Psoas muscle (tissue), 8 donors: ENCODE measurements around the gene SH3GL3. TPM values are rescaled to one million over a fixed set of nuclear protein-coding genes. Genes with fewer than 3 reads are reported as not detected.
A peak's percentile ranks its signal among the peaks of the same experiment; 100 is the strongest.

ENCODE experiments used
- ATAC-seq, 4 donors: fragments of 200-7000 bp; cut with Tn5 transposase; one replicate each; pipeline ENCODE4 v1.9.1; 2020; ENCODE audit warnings: moderate library complexity in 3 of 4, mild to moderate bottlenecking in 2 of 4
- DNase-seq, 2 donors: peaks; one replicate each; pipeline ENCODE4 v3.0.0-alpha.2; 2020
- H3K27ac ChIP-seq: fragments of 200-600 bp; one replicate; pipeline ENCODE4 v1.8.0; 2022
- H3K27me3 ChIP-seq, 3 donors: fragments of 200-600 bp in 1 of 3; one replicate each; pipeline versions ENCODE4 v1.6.1 to v1.8.0; 2013 to 2022; ENCODE audit warnings: low read length in 2 of 3, mild to moderate bottlenecking in 2 of 3, moderate library complexity in 1 of 3; ENCODE audit not compliant: insufficient read depth in 3 of 3
- H3K36me3 ChIP-seq, 2 donors: fragments of 200-600 bp in 1 of 2; one replicate each; pipeline versions ENCODE4 v1.6.1 to v1.8.0; 2013 to 2022; ENCODE audit warnings: low read depth in 1 of 2, mild to moderate bottlenecking in 1 of 2, moderate library complexity in 1 of 2; ENCODE audit not compliant: insufficient read depth in 1 of 2
- H3K4me1 ChIP-seq: fragments of 200-600 bp; one replicate; pipeline ENCODE4 v1.8.0; 2022
- H3K4me3 ChIP-seq: fragments of 200-600 bp; one replicate; pipeline ENCODE4 v1.8.0; 2022; ENCODE audit warnings: mild to moderate bottlenecking
- H3K9me3 ChIP-seq: fragments of 200-600 bp; one replicate; pipeline ENCODE4 v1.8.0; 2022
- CTCF ChIP-seq: fragments of 200-600 bp; IDR thresholded peaks from one replicate; pipeline ENCODE4 v1.8.0; 2022; ENCODE audit warnings: antibody characterized with exemption
- WGBS, 3 donors: extraction: QIAGEN DNeasy Blood & Tissue Kit; methylation state at CpG; one replicate each; pipeline versions ENCODE4 v1.1.6 to v1.1.7; 2013; 5-methylcytosine and 5-hydroxymethylcytosine counted together
- intact Hi-C, 2 donors: fragments of 100-400 bp; cut with DNase I; formaldehyde crosslinking; loops; one replicate each; pipeline versions ENCODE4 v1.11.0 to v1.14.2; 2022
- polyA plus RNA-seq, 3 donors: library from polyadenylated mRNA; stranded (reverse); fragments of 200-250 nt; gene quantifications; one replicate each; pipeline ENCODE4 v1.2.3, GENCODE V29; 2013
- total RNA-seq, 4 donors: library from RNA; stranded (reverse); fragmentation: NEBNext Ultra II Directional in 2 of 4; extraction: Animal tissue kit (Norgen Biotek cat#: 25700) in 2 of 4; gene quantifications; one replicate each; pipeline versions ENCODE4 v1.2.1 to v1.2.4, GENCODE V29; 2021 to 2023
- donor health status: healthy with polysubstance abuse.
- donor health status: DM: no; HTN: no; CAD: no; lungs with moderate emphysema.
- donor health status: Bipolar disorder and iron deficiency.
- donor health status: healthy.
- donor health status: DM: yes; HTN: yes; CAD: no.
- donor health status: DM: no; HTN: no; CAD: no.
- donor health status: DM: no; HTN: no; CAD: no.
- donor health status: DM: yes; HTN: yes; CAD: no.

SH3GL3 gene
- total and polyA plus RNA-seq, 7 donors = 0.05 TPM; not detected in 6

DNA sequence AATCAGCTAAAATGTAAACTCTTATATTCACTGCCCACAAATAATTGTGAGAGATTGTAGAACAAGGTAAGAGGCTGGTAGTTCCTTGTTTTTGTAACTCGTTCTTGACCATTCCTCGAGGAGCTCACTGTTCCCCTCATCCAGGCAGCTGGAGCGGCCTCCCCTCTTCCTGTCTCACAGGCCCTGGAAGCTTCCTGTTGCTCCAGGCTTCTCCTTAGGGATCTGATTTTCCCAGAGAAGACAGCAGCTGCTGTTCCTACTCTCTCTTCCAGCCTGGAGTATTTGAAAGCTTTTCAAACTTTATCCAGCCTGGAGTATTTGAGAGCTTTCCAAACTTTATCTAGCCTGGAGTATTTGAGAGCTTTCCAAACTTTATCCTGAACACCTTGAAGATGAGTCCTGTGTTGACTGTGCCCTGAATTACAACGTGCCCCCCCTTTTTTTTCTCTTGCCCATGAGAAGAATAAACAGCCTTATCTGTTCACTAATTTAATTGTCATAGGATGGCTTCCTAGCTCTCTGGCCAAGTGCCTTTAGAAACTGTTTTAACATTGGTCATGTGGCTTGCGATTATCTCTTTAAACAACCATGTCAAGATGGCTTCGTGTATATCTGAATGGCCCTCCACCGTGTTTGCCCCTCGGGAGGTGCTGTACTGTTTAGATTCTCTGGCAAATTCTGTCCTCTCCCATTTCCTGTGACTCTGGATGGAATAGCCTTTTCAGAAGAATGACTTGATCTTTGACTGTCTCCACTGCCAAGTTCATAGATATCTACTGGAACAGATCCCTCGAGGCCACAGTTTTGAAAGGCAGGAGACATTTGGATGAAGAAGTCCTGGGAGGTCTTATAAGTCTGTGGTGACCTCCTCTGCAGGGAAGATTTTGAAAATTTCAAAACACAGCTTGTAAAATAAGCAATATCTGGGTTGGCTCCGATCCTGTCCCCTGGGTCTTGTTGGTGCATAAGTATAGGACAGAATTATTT is 211.6 kb downstream of the SH3GL3 start:
- peaks cover 0 to 24% (median 10%) of the 10 kb centered on the region in 3 donors for H3K27me3 ChIP-seq
- H3K9me3 ChIP-seq = no peaks in the 10 kb centered on the region
- no peaks in the 10 kb centered on the region for H3K36me3 ChIP-seq
- no peak overlapping the region for H3K27ac ChIP-seq
- TF ChIP-seq CTCF = no peak
- intact Hi-C loops = no loop called here
- 29 to 34% (median 30%) methylated on average over 10 of the region's 10 CpGs for WGBS, 3 donors
- H3K4me1 ChIP-seq = no peaks in the 10 kb centered on the region
- no peak overlapping the region for H3K4me3 ChIP-seq
- DNase-seq = peak; percentile 67 to 74
- ATAC-seq = peak; percentile 19 to 70 (median 62)

DNA sequence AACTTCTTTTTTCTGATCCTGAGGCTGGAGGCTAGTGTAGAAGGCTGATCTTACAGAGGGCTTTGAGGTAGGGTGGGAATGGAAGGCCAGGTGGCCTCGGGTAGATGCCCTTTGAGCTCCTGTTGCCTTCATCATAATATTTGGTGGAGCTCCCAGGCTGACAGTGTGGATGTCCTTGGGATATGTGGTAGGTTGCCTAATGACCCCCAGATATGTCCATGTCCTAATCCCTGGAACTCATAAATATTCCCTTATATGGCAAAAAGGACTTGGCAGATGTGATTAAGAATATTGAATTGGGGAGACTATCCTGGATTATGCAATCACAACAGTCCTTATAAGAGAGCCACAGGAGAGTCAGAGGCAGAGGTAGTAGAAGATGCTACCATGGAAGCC is 212.3 kb downstream of the SH3GL3 start:
- intact Hi-C loops = no loop called here

GRCh38 chr15:83665480-83665879 is 218.3 kb downstream of the SH3GL3 start:
- no peak for TF ChIP-seq CTCF
- no peak for ATAC-seq
- intact Hi-C loops = no loop called here

More for the DNA sequence above, 212.3 kb downstream of the SH3GL3 start:
- no peak overlapping the region for H3K27ac ChIP-seq
- no peaks in the 10 kb centered on the region for H3K9me3 ChIP-seq
- no peaks in the 10 kb centered on the region for H3K36me3 ChIP-seq
- H3K4me3 ChIP-seq = no peak overlapping the region
- no peaks in the 10 kb centered on the region for H3K4me1 ChIP-seq
- ATAC-seq (peak; percentile 27 to 52 (median 40)), DNase-seq (no peak)
- H3K27me3 ChIP-seq = peaks cover 0 to 19% (median 5%) of the 10 kb centered on the region in 3 donors
- TF ChIP-seq CTCF = no peak
- WGBS, 3 donors = 65 to 80% (median 74%) methylated on average over 1 of the region's 1 CpG

More at GRCh38 chr15:83665480-83665879, 218.3 kb downstream of the SH3GL3 start:
- WGBS, 3 donors = 22 to 28% (median 22%) methylated on average over 3 of the region's 3 CpGs
- Histone ChIP-seq H3K36me3 (no peaks in the 10 kb centered on the region), H3K27ac (no peak overlapping the region), H3K4me1 (no peaks in the 10 kb centered on the region), H3K9me3 (no peaks in the 10 kb centered on the region), H3K27me3 (no peaks in the 10 kb centered on the region), H3K4me3 (no peak overlapping the region)
- DNase-seq = no peak

Other genes with a start within 250 kb of the SH3GL3 start
- 10 to 100 TPM in 1 of 4 donors, 1 to 10 TPM in 3; 4.8 to 10.4 (median 7.9) TPM for gene HDGFL3, start 239.5 kb upstream of the SH3GL3 start, total RNA-seq
- 1 to 10 TPM; 2.6 to 4.2 (median 3.0) TPM for gene HDGFL3, start 239.5 kb upstream of the SH3GL3 start, polyA plus RNA-seq
- gene BNC1, start 162.7 kb upstream of the SH3GL3 start, total RNA-seq = under 1 TPM; 0.10 to 0.26 (median 0.15) TPM
- under 1 TPM; 0.04 to 0.10 (median 0.09) TPM for gene BNC1, start 162.7 kb upstream of the SH3GL3 start, polyA plus RNA-seq
- gene ADAMTSL3, start 206.8 kb downstream of the SH3GL3 start, total RNA-seq = 10 to 100 TPM in 1 of 4 donors, 1 to 10 TPM in 3; 2.1 to 12.8 (median 3.5) TPM
- under 1 TPM; 0.35 to 0.83 (median 0.77) TPM for gene ADAMTSL3, start 206.8 kb downstream of the SH3GL3 start, polyA plus RNA-seq